Suprapubic skin (tissue), 4 donors: Measurements from ENCODE around the gene TRIM28. TPM values are rescaled to one million over a fixed set of nuclear protein-coding genes. Genes with fewer than 3 reads are reported as not detected.
A peak's percentile ranks its signal among the peaks of the same experiment; 100 is the strongest.

Experiments used
- DNase-seq, 2 donors: peaks; one replicate each; pipeline ENCODE4 v3.0.0-alpha.2; 2019; ENCODE audit warnings: low spot score in 2 of 2
- H3K27ac ChIP-seq: fragments of 200-600 bp; sonication (generic); one replicate; pipeline ENCODE4 v1.5.1; 2019
- H3K27me3 ChIP-seq: fragments of 200-600 bp; sonication (generic); one replicate; pipeline ENCODE4 v1.5.1; 2019
- H3K36me3 ChIP-seq: fragments of 200-600 bp; sonication (generic); one replicate; pipeline ENCODE4 v1.5.1; 2019
- H3K4me1 ChIP-seq: fragments of 200-600 bp; sonication (generic); one replicate; pipeline ENCODE4 v1.5.1; 2019
- H3K4me3 ChIP-seq: fragments of 200-600 bp; sonication (generic); one replicate; pipeline ENCODE4 v1.5.1; 2019; ENCODE audit warnings: mild to moderate bottlenecking
- H3K9me3 ChIP-seq: fragments of 200-600 bp; sonication (generic); one replicate; pipeline ENCODE4 v1.5.1; 2019
- EP300 ChIP-seq: sonication (generic); formaldehyde crosslinking; IDR thresholded peaks from one replicate; pipeline ENCODE4 v1.6.1; 2017; ENCODE audit warnings: antibody characterized with exemption
- POLR2A ChIP-seq, 2 donors: fragments of 450-650 bp; IDR thresholded peaks; one replicate each; pipeline ENCODE4 v1.6.1; 2017; ENCODE audit warnings: antibody characterized with exemption in 2 of 2, mild to moderate bottlenecking in 2 of 2, moderate library complexity in 2 of 2
- POLR2AphosphoS5 ChIP-seq, 3 donors: sonication (generic); formaldehyde crosslinking; IDR thresholded peaks; one replicate each; pipeline ENCODE4 v1.6.1; 2017; ENCODE audit warnings: antibody characterized with exemption in 3 of 3
- WGBS: methylation state at CpG from one replicate; pipeline ENCODE4 v1.1.5; 2018; 5-methylcytosine and 5-hydroxymethylcytosine counted together
- total RNA-seq, 4 donors: library from RNA; depleted of rRNA; stranded (reverse); fragments of >200 nt; gene quantifications; one replicate each; pipeline ENCODE4 v1.1.0, GENCODE V29; 2016
- TF ChIP-seq, protein P1 (sequence below), 2 donors: fragments of 200-600 bp in 1 of 2; fragments of 450-650 bp in 1 of 2; sonication (generic) in 1 of 2; IDR thresholded peaks; one replicate each; pipeline ENCODE4 v1.5.1; 2016 to 2019; ENCODE audit warnings: antibody characterized with exemption in 2 of 2, mild to moderate bottlenecking in 1 of 2, moderate library complexity in 1 of 2

TRIM28 gene
- total RNA-seq, 4 donors from 2014 or later: 334 to 395 (median 360) TPM

DNA sequence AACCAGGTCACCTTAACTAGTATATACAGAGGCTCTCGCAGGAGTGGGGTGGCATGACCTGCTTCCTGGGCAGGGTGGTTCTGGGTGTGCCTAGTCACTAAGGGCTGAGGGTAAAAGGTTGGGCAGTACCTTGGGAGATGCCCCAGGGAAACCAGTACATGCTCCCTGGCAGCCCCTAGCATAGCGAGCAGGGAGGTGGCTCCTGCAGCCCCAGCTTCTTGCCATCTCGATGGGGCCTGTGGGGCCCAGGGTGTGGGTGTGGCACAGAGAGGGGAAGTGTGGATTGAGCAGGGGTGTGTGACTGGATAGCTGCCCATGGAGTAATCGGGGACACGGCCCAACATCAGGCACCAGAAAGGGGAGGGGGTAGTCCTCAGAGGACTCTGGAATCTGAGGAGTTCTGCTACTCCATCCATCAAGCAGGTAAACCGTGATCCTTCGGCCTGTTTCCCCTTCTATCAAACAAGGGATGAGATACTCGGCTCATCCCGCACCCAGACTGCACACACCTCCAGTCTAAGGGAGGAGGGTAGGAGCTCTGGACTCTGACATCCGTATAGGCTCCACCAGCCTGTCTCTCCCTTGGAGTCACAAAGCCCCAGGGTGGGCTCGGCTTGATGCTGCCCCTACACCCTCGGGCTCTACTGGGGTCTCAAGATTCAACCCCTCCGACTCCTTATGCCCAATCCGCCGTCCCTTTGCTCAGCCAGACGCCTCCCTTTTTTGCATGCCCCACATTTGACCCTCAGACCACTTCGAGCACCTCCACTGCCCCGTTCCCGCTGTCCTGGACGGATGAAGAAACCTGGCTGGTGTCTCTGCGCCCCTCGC is 25.4 kb upstream of the TRIM28 start:
- H3K4me3 ChIP-seq: peak overlapping the region; percentile 80
- H3K27ac ChIP-seq: peak overlapping the region; percentile 97
- no peaks in the 10 kb centered on the region for H3K27me3 ChIP-seq
- no peak for TF ChIP-seq POLR2A (IDR thresholded peaks at IDR 0.05)
- TF ChIP-seq EP300: no peak
- TF ChIP-seq, protein P1, sequence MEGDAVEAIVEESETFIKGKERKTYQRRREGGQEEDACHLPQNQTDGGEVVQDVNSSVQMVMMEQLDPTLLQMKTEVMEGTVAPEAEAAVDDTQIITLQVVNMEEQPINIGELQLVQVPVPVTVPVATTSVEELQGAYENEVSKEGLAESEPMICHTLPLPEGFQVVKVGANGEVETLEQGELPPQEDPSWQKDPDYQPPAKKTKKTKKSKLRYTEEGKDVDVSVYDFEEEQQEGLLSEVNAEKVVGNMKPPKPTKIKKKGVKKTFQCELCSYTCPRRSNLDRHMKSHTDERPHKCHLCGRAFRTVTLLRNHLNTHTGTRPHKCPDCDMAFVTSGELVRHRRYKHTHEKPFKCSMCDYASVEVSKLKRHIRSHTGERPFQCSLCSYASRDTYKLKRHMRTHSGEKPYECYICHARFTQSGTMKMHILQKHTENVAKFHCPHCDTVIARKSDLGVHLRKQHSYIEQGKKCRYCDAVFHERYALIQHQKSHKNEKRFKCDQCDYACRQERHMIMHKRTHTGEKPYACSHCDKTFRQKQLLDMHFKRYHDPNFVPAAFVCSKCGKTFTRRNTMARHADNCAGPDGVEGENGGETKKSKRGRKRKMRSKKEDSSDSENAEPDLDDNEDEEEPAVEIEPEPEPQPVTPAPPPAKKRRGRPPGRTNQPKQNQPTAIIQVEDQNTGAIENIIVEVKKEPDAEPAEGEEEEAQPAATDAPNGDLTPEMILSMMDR (IDR thresholded peaks at IDR 0.05): peak; percentile 33 to 62
- TF ChIP-seq POLR2AphosphoS5 (IDR thresholded peaks at IDR 0.05): no peak
- H3K36me3 ChIP-seq: peaks cover 20% of the 10 kb centered on the region
- peaks cover 62% of the 10 kb centered on the region for H3K4me1 ChIP-seq
- no peaks in the 10 kb centered on the region for H3K9me3 ChIP-seq
- 2% methylated on average over 17 of the region's 22 CpGs for WGBS
- no peak for DNase-seq

DNA sequence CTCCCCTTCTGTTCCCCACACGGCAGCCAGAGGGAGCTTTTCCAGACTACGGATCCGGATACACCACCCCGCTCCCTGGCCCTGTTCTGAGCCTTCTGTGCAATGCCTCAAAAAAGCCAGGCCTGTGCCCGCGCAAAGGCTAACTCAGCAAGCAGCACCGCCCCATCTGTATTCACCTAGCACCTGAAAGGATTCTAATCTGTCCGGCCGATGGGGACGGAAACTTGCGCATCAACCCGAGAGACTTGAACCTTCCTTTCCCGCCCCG is 24.8 kb upstream of the TRIM28 start:
- Histone ChIP-seq H3K36me3 (peaks cover 20% of the 10 kb centered on the region), H3K4me3 (peak overlapping the region; percentile 80), H3K27ac (peak overlapping the region; percentile 97), H3K27me3 (no peaks in the 10 kb centered on the region), H3K4me1 (peaks cover 58% of the 10 kb centered on the region), H3K9me3 (no peaks in the 10 kb centered on the region)
- TF ChIP-seq EP300 (no peak), POLR2AphosphoS5 (IDR thresholded peaks at IDR 0.05) (no peak)
- TF ChIP-seq, protein P1 (IDR thresholded peaks at IDR 0.05): no peak
- peak in 1 of 2 donors; percentile 80 for DNase-seq
- WGBS: 1% methylated on average over 10 of the region's 14 CpGs

DNA sequence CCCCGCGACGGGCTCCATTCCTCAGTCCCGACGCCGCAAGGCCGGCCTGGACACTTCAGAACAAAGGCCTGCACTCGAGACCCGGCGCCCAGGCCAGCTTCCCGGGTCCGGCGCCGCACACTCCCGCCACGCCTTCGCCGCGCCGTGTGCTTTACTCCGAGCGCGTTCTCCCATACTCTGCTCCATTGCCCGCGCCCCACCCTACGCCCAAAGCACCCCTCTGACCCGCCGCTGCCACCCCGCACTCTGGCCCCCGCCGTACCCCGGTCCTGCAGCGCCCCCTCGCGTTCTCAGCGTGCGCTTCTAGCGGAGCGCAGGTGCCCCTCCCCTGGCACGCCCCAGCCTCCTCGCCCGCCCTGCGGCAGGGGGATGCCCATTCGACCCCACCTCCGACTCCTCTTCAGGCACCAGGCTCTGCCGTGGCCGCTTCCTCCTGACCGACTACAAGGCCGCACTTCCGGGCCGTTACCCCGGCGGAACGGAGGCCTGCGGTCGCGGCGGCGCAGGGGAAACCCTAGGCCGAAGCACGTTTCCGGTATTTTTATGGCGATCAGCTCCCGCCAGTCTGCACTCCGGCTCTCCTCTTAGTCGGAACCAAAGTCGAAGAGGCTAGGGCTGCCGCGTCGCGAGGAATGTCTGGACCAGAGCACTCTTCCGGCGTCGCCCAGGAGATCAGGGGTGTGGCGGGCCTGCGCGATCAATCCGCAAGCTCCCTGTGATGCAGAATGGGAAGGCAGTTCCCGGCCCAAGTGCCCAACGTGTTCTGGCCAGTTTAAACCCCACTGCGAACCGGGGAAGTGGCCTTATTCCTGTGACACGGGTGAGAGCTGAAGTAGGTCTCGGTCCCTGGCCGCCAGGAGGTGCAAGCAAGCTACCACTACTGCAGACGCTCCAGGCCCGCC is 24.3 kb upstream of the TRIM28 start, which contains the start of gene ZBTB45:
Gene ZBTB45, minus strand, starts transcription at position 456 of the 902 bp plus-strand sequence. CDS start 2,137 bp downstream, outside the sequence.
- peak; percentile 94 to 96 for DNase-seq
- TF ChIP-seq POLR2A (IDR thresholded peaks at IDR 0.05) (peak in 1 of 2 donors; percentile 49), EP300 (no peak), POLR2AphosphoS5 (IDR thresholded peaks at IDR 0.05) (peak; percentile 18 to 93 (median 93))
- TF ChIP-seq, protein P1 (IDR thresholded peaks at IDR 0.05): peak; percentile 62 to 71
- H3K27ac ChIP-seq: peak within 1 kb of the TSS; percentile 97
- H3K27me3 ChIP-seq: no peaks in the 10 kb centered on the region
- peak within 1 kb of the TSS; percentile 80 for H3K4me3 ChIP-seq
- peaks cover 20% of the 10 kb centered on the region for H3K36me3 ChIP-seq
- no peaks in the 10 kb centered on the region for H3K9me3 ChIP-seq
- 0% methylated on average over 10 of the region's 87 CpGs for WGBS
- peaks cover 52% of the 10 kb centered on the region for H3K4me1 ChIP-seq

DNA sequence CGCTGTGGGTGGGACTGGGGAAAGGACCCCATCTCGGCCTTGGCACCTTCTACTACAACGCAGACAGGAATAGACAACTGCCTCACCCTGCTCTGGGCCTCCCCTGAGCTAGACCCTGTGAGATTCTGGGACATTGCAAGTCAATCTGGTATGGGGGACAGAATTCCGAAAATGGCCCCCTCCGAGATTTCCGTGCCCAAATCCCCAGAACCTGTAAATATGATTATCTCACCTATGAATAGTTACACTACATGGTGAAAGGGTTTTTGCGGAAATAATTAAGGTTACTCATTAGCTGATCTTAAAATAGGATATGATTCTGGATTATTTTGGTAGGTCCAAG is 23.6 kb upstream of the TRIM28 start:
- H3K27me3 ChIP-seq: no peaks in the 10 kb centered on the region
- WGBS: 16% methylated on average over 4 of the region's 7 CpGs
- DNase-seq: no peak
- H3K36me3 ChIP-seq: peaks cover 20% of the 10 kb centered on the region
- H3K4me3 ChIP-seq: peak overlapping the region; percentile 80
- H3K27ac ChIP-seq: peak overlapping the region; percentile 97
- H3K4me1 ChIP-seq: peaks cover 46% of the 10 kb centered on the region
- TF ChIP-seq POLR2A (IDR thresholded peaks at IDR 0.05) (no peak), POLR2AphosphoS5 (IDR thresholded peaks at IDR 0.05) (no peak), EP300 (no peak)
- TF ChIP-seq, protein P1 (IDR thresholded peaks at IDR 0.05): no peak
- no peaks in the 10 kb centered on the region for H3K9me3 ChIP-seq

DNA sequence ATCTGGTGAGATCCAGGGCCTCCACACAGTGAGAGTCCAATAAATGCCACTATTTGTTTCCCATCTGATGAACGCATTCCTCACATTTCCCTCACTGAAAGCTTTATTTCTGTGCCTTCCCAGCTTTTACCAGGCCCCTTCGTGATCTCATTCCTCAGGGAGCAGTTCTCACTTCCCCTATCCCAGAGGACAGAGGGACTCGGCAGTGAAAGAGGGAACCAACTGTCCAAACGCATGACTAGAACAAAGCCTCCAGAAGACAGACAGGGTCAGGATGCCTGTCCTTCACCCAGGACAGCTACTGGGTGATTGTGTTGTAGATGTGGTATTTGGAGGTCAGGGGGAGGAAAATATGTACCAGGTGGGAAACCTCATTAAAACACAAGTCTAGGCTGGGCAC is 22.2 kb upstream of the TRIM28 start:
- 66% methylated on average over 4 of the region's 4 CpGs for WGBS
- H3K27ac ChIP-seq: no peak overlapping the region

More for the DNA sequence above, 22.2 kb upstream of the TRIM28 start:
- no peaks in the 10 kb centered on the region for H3K27me3 ChIP-seq
- no peak for TF ChIP-seq POLR2AphosphoS5 (IDR thresholded peaks at IDR 0.05)
- TF ChIP-seq, protein P1 (IDR thresholded peaks at IDR 0.05): no peak
- TF ChIP-seq EP300: no peak
- TF ChIP-seq POLR2A (IDR thresholded peaks at IDR 0.05): no peak
- peaks cover 33% of the 10 kb centered on the region for H3K4me1 ChIP-seq
- no peaks in the 10 kb centered on the region for H3K9me3 ChIP-seq
- no peak for DNase-seq
- no peak overlapping the region for H3K4me3 ChIP-seq
- H3K36me3 ChIP-seq: peaks cover 7% of the 10 kb centered on the region
